ENCODE data around the gene DYRK1A.

Gene DYRK1A

DNA sequence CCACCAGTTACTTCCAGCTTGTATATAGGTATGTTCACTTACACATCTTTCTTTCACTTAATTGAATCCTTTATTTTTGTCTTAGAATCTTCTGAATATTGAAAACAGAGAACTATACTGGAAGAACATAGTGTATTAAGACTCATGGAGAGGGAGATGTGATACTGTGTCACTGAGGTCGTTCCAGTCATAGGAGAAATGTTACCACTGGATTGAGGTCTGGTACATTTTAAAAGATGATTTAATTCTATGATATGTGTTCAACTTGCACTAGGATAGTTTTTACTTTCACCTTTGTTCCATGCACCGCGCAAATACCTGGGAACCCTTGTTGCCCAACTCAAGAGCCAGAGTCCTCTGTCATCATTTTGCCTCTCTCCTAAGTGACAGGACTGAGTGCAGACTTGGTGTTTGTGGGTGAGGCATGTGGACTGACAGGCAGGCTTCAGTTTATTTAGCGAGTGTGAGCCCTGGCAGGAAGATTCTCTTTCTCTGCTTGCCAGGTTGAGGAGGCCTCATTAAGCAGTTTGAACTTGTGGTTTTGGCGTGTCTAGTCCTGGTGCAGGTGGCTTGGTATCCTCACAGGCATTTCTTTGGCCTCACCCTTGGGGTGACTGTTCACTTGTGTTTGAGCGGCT is 63.7 kb downstream of the DYRK1A start:
- H3K36me3 ChIP-seq (ENCODE audit: control insufficient read depth, insufficient read depth, low read length): no peaks in the 10 kb centered on the region
- peaks cover 3% of the 10 kb centered on the region for H3K4me1 ChIP-seq (ENCODE audit: control insufficient read depth, insufficient read depth, low read length)
- no peaks in the 10 kb centered on the region for H3K27me3 ChIP-seq (ENCODE audit: control insufficient read depth, insufficient read depth, low read length)
- H3K9me3 ChIP-seq (ENCODE audit: control insufficient read depth, low read length): no peaks in the 10 kb centered on the region
- H3K4me3 ChIP-seq (ENCODE audit: low read length): no peak overlapping the region
- H3K9ac ChIP-seq (ENCODE audit: low read length): no peak overlapping the region

GRCh38 chr21:37431243-37431642 is 64.7 kb downstream of the DYRK1A start:
- Histone ChIP-seq H3K4me3 (ENCODE audit: low read length) (no peak overlapping the region), H3K4me1 (ENCODE audit: control insufficient read depth, insufficient read depth, low read length) (peaks cover 3% of the 10 kb centered on the region), H3K9me3 (ENCODE audit: control insufficient read depth, low read length) (no peaks in the 10 kb centered on the region), H3K36me3 (ENCODE audit: control insufficient read depth, insufficient read depth, low read length) (no peaks in the 10 kb centered on the region), H3K9ac (ENCODE audit: low read length) (no peak overlapping the region), H3K27me3 (ENCODE audit: control insufficient read depth, insufficient read depth, low read length) (no peaks in the 10 kb centered on the region)

DNA sequence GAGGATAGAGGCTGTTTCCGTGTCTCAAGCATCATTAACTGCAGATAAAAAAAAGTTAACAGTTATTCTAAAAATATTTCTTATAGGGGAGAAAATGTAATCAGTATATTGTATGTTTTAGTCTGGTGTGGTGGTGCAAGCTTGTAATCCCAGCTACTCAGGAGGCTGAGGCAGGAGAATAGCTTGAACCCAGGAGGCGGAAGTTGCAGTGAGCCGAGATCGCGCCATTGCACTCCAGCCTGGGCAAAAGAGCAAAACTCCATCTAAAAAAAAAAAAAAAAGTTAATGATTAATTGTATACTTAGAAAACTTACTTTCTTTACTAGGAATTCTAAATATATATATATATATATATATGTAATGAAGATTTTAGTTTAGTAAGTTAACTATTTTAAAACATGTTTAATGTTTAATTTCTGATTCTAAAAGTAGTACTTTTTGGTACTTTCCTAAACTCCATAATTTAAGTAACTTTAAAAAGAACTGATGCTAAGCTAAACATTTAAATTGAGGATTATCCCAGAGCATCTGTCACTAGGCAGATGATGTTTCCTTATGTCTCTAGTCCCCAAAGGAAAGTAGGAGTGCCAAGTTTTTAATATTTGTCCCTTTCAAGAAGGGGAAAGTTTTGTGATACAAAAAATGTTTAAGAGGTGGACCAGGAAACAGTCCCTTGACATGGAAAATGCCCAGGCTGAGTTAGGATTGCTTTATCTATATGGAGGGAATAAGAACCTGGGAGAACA is 66.3 kb downstream of the DYRK1A start:
- no peaks in the 10 kb centered on the region for H3K9me3 ChIP-seq (ENCODE audit: control insufficient read depth, low read length)
- no peak overlapping the region for H3K9ac ChIP-seq (ENCODE audit: low read length)
- no peaks in the 10 kb centered on the region for H3K27me3 ChIP-seq (ENCODE audit: control insufficient read depth, insufficient read depth, low read length)
- no peaks in the 10 kb centered on the region for H3K36me3 ChIP-seq (ENCODE audit: control insufficient read depth, insufficient read depth, low read length)
- H3K4me3 ChIP-seq (ENCODE audit: low read length): no peak overlapping the region
- H3K4me1 ChIP-seq (ENCODE audit: control insufficient read depth, insufficient read depth, low read length): no peaks in the 10 kb centered on the region

GRCh38 chr21:37433456-37433840 is 66.9 kb downstream of the DYRK1A start:
- no peaks in the 10 kb centered on the region for H3K27me3 ChIP-seq (ENCODE audit: control insufficient read depth, insufficient read depth, low read length)
- H3K4me1 ChIP-seq (ENCODE audit: control insufficient read depth, insufficient read depth, low read length): no peaks in the 10 kb centered on the region
- no peak overlapping the region for H3K4me3 ChIP-seq (ENCODE audit: low read length)
- no peak overlapping the region for H3K9ac ChIP-seq (ENCODE audit: low read length)
- H3K36me3 ChIP-seq (ENCODE audit: control insufficient read depth, insufficient read depth, low read length): no peaks in the 10 kb centered on the region
- H3K9me3 ChIP-seq (ENCODE audit: control insufficient read depth, low read length): no peaks in the 10 kb centered on the region

GRCh38 chr21:37435120-37435519 is 68.5 kb downstream of the DYRK1A start:
- H3K4me1 ChIP-seq (ENCODE audit: control insufficient read depth, insufficient read depth, low read length): no peaks in the 10 kb centered on the region
- H3K36me3 ChIP-seq (ENCODE audit: control insufficient read depth, insufficient read depth, low read length): no peaks in the 10 kb centered on the region
- H3K27me3 ChIP-seq (ENCODE audit: control insufficient read depth, insufficient read depth, low read length): no peaks in the 10 kb centered on the region
- no peaks in the 10 kb centered on the region for H3K9me3 ChIP-seq (ENCODE audit: control insufficient read depth, low read length)
- no peak overlapping the region for H3K9ac ChIP-seq (ENCODE audit: low read length)
- H3K4me3 ChIP-seq (ENCODE audit: low read length): no peak overlapping the region

DNA sequence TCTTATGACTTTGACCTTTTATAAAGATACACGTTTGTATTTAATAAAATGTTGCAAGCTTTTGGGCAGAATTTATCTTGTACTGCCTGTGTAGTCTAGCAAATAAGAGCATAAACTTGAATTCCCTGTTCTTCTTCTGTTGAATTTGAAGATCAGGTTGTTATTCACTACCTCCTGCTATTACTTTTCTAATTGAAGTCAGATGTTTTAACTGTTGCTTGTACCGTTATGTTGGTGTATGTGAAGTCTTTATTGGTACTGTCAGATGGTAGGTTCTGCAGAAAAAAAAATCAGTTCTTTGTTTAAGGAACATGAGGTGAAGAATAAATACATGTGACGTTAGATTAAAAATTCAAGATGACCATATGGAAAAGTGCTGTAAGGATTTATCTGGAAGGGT is 69.1 kb downstream of the DYRK1A start:
- Histone ChIP-seq H3K4me1 (ENCODE audit: control insufficient read depth, insufficient read depth, low read length) (no peaks in the 10 kb centered on the region), H3K36me3 (ENCODE audit: control insufficient read depth, insufficient read depth, low read length) (no peaks in the 10 kb centered on the region), H3K9me3 (ENCODE audit: control insufficient read depth, low read length) (no peaks in the 10 kb centered on the region), H3K27me3 (ENCODE audit: control insufficient read depth, insufficient read depth, low read length) (no peaks in the 10 kb centered on the region), H3K4me3 (ENCODE audit: low read length) (no peak overlapping the region), H3K9ac (ENCODE audit: low read length) (no peak overlapping the region)

- H3K4me1 ChIP-seq (ENCODE audit: control insufficient read depth, insufficient read depth, low read length): no peaks in the 10 kb centered on the region
- H3K9ac ChIP-seq (ENCODE audit: low read length): no peak overlapping the region
- H3K4me3 ChIP-seq (ENCODE audit: low read length): no peak overlapping the region
- H3K36me3 ChIP-seq (ENCODE audit: control insufficient read depth, insufficient read depth, low read length): no peaks in the 10 kb centered on the region
- no peaks in the 10 kb centered on the region for H3K27me3 ChIP-seq (ENCODE audit: control insufficient read depth, insufficient read depth, low read length)
- no peaks in the 10 kb centered on the region for H3K9me3 ChIP-seq (ENCODE audit: control insufficient read depth, low read length)
These were observed 69.6 kb downstream of the DYRK1A start for GRCh38 chr21:37436174-37436573.

GRCh38 chr21:37437376-37438080 is 71.0 kb downstream of the DYRK1A start:
- no peak overlapping the region for H3K9ac ChIP-seq (ENCODE audit: low read length)
- H3K4me3 ChIP-seq (ENCODE audit: low read length): no peak overlapping the region
- H3K4me1 ChIP-seq (ENCODE audit: control insufficient read depth, insufficient read depth, low read length): no peaks in the 10 kb centered on the region
- H3K27me3 ChIP-seq (ENCODE audit: control insufficient read depth, insufficient read depth, low read length): no peaks in the 10 kb centered on the region
- no peaks in the 10 kb centered on the region for H3K36me3 ChIP-seq (ENCODE audit: control insufficient read depth, insufficient read depth, low read length)
- no peaks in the 10 kb centered on the region for H3K9me3 ChIP-seq (ENCODE audit: control insufficient read depth, low read length)

- Histone ChIP-seq H3K9ac (ENCODE audit: low read length) (no peak overlapping the region), H3K4me1 (ENCODE audit: control insufficient read depth, insufficient read depth, low read length) (peaks cover 7% of the 10 kb centered on the region), H3K36me3 (ENCODE audit: control insufficient read depth, insufficient read depth, low read length) (no peaks in the 10 kb centered on the region), H3K4me3 (ENCODE audit: low read length) (no peak overlapping the region), H3K27me3 (ENCODE audit: control insufficient read depth, insufficient read depth, low read length) (no peaks in the 10 kb centered on the region), H3K9me3 (ENCODE audit: control insufficient read depth, low read length) (no peaks in the 10 kb centered on the region)
These were observed 77.1 kb downstream of the DYRK1A start for GRCh38 chr21:37443683-37444082.

DNA sequence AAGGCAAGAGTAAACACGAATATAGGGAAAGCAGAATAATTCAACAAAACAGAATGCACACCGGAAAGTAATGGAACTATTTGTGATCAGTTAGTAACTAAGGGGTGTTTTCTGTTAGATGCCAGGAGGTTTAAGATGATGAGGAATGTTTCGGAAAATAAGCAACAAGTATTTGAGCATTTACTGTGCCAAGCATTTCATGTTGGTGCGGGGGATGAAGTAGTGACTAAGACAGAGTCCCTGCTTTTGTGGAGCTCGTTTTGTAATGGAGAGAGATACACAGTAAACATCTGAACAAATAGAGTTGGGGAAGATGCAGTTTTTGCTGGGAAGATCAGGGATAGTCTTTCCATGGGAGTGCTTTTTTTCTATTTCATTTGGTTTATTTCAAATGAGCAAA is 78.7 kb downstream of the DYRK1A start:
- no peaks in the 10 kb centered on the region for H3K36me3 ChIP-seq (ENCODE audit: control insufficient read depth, insufficient read depth, low read length)
- H3K4me1 ChIP-seq (ENCODE audit: control insufficient read depth, insufficient read depth, low read length): peaks cover 19% of the 10 kb centered on the region
- no peak overlapping the region for H3K9ac ChIP-seq (ENCODE audit: low read length)
- no peaks in the 10 kb centered on the region for H3K9me3 ChIP-seq (ENCODE audit: control insufficient read depth, low read length)
- no peaks in the 10 kb centered on the region for H3K27me3 ChIP-seq (ENCODE audit: control insufficient read depth, insufficient read depth, low read length)
- no peak overlapping the region for H3K4me3 ChIP-seq (ENCODE audit: low read length)

DNA sequence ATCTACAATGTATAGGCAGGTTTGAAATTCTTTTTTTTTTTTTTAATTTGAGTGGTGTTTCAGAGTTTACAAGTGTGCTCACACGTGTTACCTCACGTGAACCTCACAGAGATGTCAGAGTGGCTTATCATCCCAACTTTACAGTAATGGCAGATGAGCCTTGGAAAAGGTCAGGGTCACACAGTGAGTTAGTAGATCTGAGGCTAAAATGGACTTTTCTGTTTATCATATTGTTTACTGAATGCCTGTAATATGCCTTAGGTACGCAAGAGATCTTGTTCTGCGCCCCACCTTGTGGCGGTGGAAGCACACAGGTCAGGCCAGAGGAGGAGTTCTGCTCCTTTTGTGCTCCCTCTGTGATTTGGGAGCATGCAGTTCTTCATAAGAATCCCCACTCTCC is 80.0 kb downstream of the DYRK1A start:
- H3K9ac ChIP-seq (ENCODE audit: low read length): no peak overlapping the region
- H3K36me3 ChIP-seq (ENCODE audit: control insufficient read depth, insufficient read depth, low read length): no peaks in the 10 kb centered on the region
- no peaks in the 10 kb centered on the region for H3K9me3 ChIP-seq (ENCODE audit: control insufficient read depth, low read length)
- no peak overlapping the region for H3K4me3 ChIP-seq (ENCODE audit: low read length)
- H3K4me1 ChIP-seq (ENCODE audit: control insufficient read depth, insufficient read depth, low read length): peaks cover 26% of the 10 kb centered on the region
- no peaks in the 10 kb centered on the region for H3K27me3 ChIP-seq (ENCODE audit: control insufficient read depth, insufficient read depth, low read length)

DNA sequence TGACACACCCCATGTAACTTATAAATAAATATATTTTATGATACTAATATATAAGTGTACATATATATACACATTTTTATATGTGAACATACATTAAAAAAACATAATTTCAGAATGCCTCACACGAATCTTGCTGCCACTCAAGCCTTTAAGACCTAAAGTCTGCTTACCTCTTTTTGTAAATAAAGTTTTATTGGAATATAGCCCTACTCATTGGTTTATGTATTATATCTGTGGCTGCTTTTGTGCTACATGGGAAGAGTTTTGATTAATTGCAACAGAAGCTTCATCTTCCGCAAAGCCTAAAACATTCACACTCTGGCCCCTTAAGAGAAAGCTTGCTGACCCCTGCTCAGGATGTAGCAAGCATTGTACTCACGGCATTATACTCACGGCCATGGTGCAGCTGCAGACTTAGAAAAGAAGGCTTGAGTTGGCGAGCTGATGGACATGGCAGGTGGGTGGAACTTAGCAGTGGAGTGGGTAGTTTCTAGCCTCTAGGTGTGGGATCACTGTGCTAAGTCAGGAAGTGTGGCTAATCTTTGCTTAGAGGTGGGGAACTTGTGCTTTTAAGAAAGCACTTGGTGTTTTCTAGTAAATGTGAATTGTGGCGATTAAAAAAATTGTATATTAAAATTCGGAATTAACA is 80.8 kb downstream of the DYRK1A start:
- Histone ChIP-seq H3K9me3 (ENCODE audit: control insufficient read depth, low read length) (no peaks in the 10 kb centered on the region), H3K9ac (ENCODE audit: low read length) (no peak overlapping the region), H3K27me3 (ENCODE audit: control insufficient read depth, insufficient read depth, low read length) (no peaks in the 10 kb centered on the region), H3K4me1 (ENCODE audit: control insufficient read depth, insufficient read depth, low read length) (peaks cover 26% of the 10 kb centered on the region), H3K4me3 (ENCODE audit: low read length) (no peak overlapping the region), H3K36me3 (ENCODE audit: control insufficient read depth, insufficient read depth, low read length) (no peaks in the 10 kb centered on the region)
